Measurements from ENCODE around the gene TMPRSS11E.
"Not testable (repeated sequence)": the region's sequence is repeated elsewhere in the genome, so short reads cannot be mapped to it uniquely, and the experiment has no call there.

The TMPRSS11E gene

GRCh38 chr4:68447201-68447600 is at the start of gene TMPRSS11E:
TSS of gene TMPRSS11E (plus strand) at chr4:68447463. CDS start at chr4:68447513, 50 bp downstream.
- DNase-seq (ENCODE audit: low spot score): no peak
- Mint-ChIP-seq H3K27ac (no peak within 1 kb of the TSS), H3K36me3 (ENCODE audit: low read depth) (peaks cover 3% of the 10 kb centered on the region), H3K27me3 (ENCODE audit: low read depth) (peaks cover 7% of the 10 kb centered on the region), H3K4me1 (ENCODE audit: low read depth) (peaks cover 45% of the 10 kb centered on the region), H3K9me3 (no peaks in the 10 kb centered on the region), H3K4me3 (no peak within 1 kb of the TSS)

GRCh38 chr4:68399306-68399705 is 48.0 kb upstream of the TMPRSS11E start:
- H3K4me1 Mint-ChIP-seq (ENCODE audit: low read depth): no peaks in the 10 kb centered on the region
- H3K4me3 Mint-ChIP-seq: no peak overlapping the region
- no peaks in the 10 kb centered on the region for H3K27me3 Mint-ChIP-seq (ENCODE audit: low read depth)
- DNase-seq (ENCODE audit: low spot score): no peak
- no peak overlapping the region for H3K27ac Mint-ChIP-seq
- H3K9me3 Mint-ChIP-seq: no peaks in the 10 kb centered on the region
- no peaks in the 10 kb centered on the region for H3K36me3 Mint-ChIP-seq (ENCODE audit: low read depth)

- Mint-ChIP-seq H3K27me3 (ENCODE audit: low read depth) (no peaks in the 10 kb centered on the region), H3K9me3 (no peaks in the 10 kb centered on the region), H3K36me3 (ENCODE audit: low read depth) (no peaks in the 10 kb centered on the region), H3K4me1 (ENCODE audit: low read depth) (no peaks in the 10 kb centered on the region), H3K4me3 (no peak overlapping the region), H3K27ac (no peak overlapping the region)
- no peak for DNase-seq (ENCODE audit: low spot score)
Measured at GRCh38 chr4:68401231-68401630, 46.0 kb upstream of the TMPRSS11E start.

- Mint-ChIP-seq H3K4me3 (no peak overlapping the region), H3K4me1 (ENCODE audit: low read depth) (no peaks in the 10 kb centered on the region)
Measured at GRCh38 chr4:68404153-68404552, 43.1 kb upstream of the TMPRSS11E start.

GRCh38 chr4:68405718-68406478 is 41.4 kb upstream of the TMPRSS11E start:
- not testable (repeated sequence) for H3K27me3 Mint-ChIP-seq (ENCODE audit: low read depth); H3K27ac Mint-ChIP-seq; H3K4me1 Mint-ChIP-seq (ENCODE audit: low read depth); H3K4me3 Mint-ChIP-seq; H3K9me3 Mint-ChIP-seq; H3K36me3 Mint-ChIP-seq (ENCODE audit: low read depth); DNase-seq (ENCODE audit: low spot score)

More at GRCh38 chr4:68404153-68404552, 43.1 kb upstream of the TMPRSS11E start:
- DNase-seq (ENCODE audit: low spot score): no peak
- Mint-ChIP-seq H3K27me3 (ENCODE audit: low read depth) (no peaks in the 10 kb centered on the region), H3K36me3 (ENCODE audit: low read depth) (no peaks in the 10 kb centered on the region), H3K9me3 (no peaks in the 10 kb centered on the region), H3K27ac (no peak overlapping the region)

- peaks cover 3% of the 10 kb centered on the region for H3K27me3 Mint-ChIP-seq (ENCODE audit: low read depth)
- H3K27ac Mint-ChIP-seq: no peak overlapping the region
- no peaks in the 10 kb centered on the region for H3K4me1 Mint-ChIP-seq (ENCODE audit: low read depth)
- no peaks in the 10 kb centered on the region for H3K9me3 Mint-ChIP-seq
- H3K4me3 Mint-ChIP-seq: no peak overlapping the region
- no peak for DNase-seq (ENCODE audit: low spot score)
- H3K36me3 Mint-ChIP-seq (ENCODE audit: low read depth): no peaks in the 10 kb centered on the region
Measured at GRCh38 chr4:68406479-68406859, 40.8 kb upstream of the TMPRSS11E start.

GRCh38 chr4:68407015-68407867 is 40.0 kb upstream of the TMPRSS11E start:
- H3K9me3 Mint-ChIP-seq; H3K27ac Mint-ChIP-seq; DNase-seq (ENCODE audit: low spot score); H3K27me3 Mint-ChIP-seq (ENCODE audit: low read depth); H3K4me1 Mint-ChIP-seq (ENCODE audit: low read depth); H3K4me3 Mint-ChIP-seq; H3K36me3 Mint-ChIP-seq (ENCODE audit: low read depth): not testable (repeated sequence)

GRCh38 chr4:68407868-68408190 is 39.4 kb upstream of the TMPRSS11E start:
- Mint-ChIP-seq H3K4me1 (ENCODE audit: low read depth) (peaks cover 2% of the 10 kb centered on the region), H3K27me3 (ENCODE audit: low read depth) (peaks cover 3% of the 10 kb centered on the region), H3K27ac (no peak overlapping the region), H3K36me3 (ENCODE audit: low read depth) (no peaks in the 10 kb centered on the region), H3K9me3 (no peaks in the 10 kb centered on the region), H3K4me3 (no peak overlapping the region)
- no peak for DNase-seq (ENCODE audit: low spot score)

GRCh38 chr4:68410149-68410548 is 37.1 kb upstream of the TMPRSS11E start:
- no peak overlapping the region for H3K27ac Mint-ChIP-seq
- peaks cover 2% of the 10 kb centered on the region for H3K4me1 Mint-ChIP-seq (ENCODE audit: low read depth)
- no peak for DNase-seq (ENCODE audit: low spot score)
- no peak overlapping the region for H3K4me3 Mint-ChIP-seq
- no peaks in the 10 kb centered on the region for H3K36me3 Mint-ChIP-seq (ENCODE audit: low read depth)
- H3K9me3 Mint-ChIP-seq: no peaks in the 10 kb centered on the region
- peaks cover 3% of the 10 kb centered on the region for H3K27me3 Mint-ChIP-seq (ENCODE audit: low read depth)

- no peak for DNase-seq (ENCODE audit: low spot score)
- H3K36me3 Mint-ChIP-seq (ENCODE audit: low read depth): no peaks in the 10 kb centered on the region
- peaks cover 3% of the 10 kb centered on the region for H3K27me3 Mint-ChIP-seq (ENCODE audit: low read depth)
- no peaks in the 10 kb centered on the region for H3K9me3 Mint-ChIP-seq
- H3K4me1 Mint-ChIP-seq (ENCODE audit: low read depth): peaks cover 2% of the 10 kb centered on the region
- H3K27ac Mint-ChIP-seq: no peak overlapping the region
- H3K4me3 Mint-ChIP-seq: no peak overlapping the region
Measured at GRCh38 chr4:68410643-68411042, 36.6 kb upstream of the TMPRSS11E start.

- not testable (repeated sequence) for H3K4me3 Mint-ChIP-seq; H3K9me3 Mint-ChIP-seq; H3K27ac Mint-ChIP-seq; H3K4me1 Mint-ChIP-seq (ENCODE audit: low read depth); H3K36me3 Mint-ChIP-seq (ENCODE audit: low read depth); DNase-seq (ENCODE audit: low spot score); H3K27me3 Mint-ChIP-seq (ENCODE audit: low read depth)
Measured at GRCh38 chr4:68412031-68412430, 35.2 kb upstream of the TMPRSS11E start.

- DNase-seq (ENCODE audit: low spot score): no peak
- H3K27me3 Mint-ChIP-seq (ENCODE audit: low read depth): no peaks in the 10 kb centered on the region
- H3K9me3 Mint-ChIP-seq: no peaks in the 10 kb centered on the region
- peaks cover 2% of the 10 kb centered on the region for H3K4me1 Mint-ChIP-seq (ENCODE audit: low read depth)
- H3K36me3 Mint-ChIP-seq (ENCODE audit: low read depth): no peaks in the 10 kb centered on the region
- H3K27ac Mint-ChIP-seq: no peak overlapping the region
- no peak overlapping the region for H3K4me3 Mint-ChIP-seq
Measured at GRCh38 chr4:68416591-68416990, 30.7 kb upstream of the TMPRSS11E start.

GRCh38 chr4:68426516-68426915 is 20.7 kb upstream of the TMPRSS11E start:
- DNase-seq (ENCODE audit: low spot score): no peak
- Mint-ChIP-seq H3K27me3 (ENCODE audit: low read depth) (peaks cover 2% of the 10 kb centered on the region), H3K9me3 (no peaks in the 10 kb centered on the region), H3K4me3 (no peak overlapping the region), H3K36me3 (ENCODE audit: low read depth) (no peaks in the 10 kb centered on the region), H3K27ac (no peak overlapping the region), H3K4me1 (ENCODE audit: low read depth) (no peaks in the 10 kb centered on the region)

GRCh38 chr4:68430337-68430736 is 16.9 kb upstream of the TMPRSS11E start:
- H3K9me3 Mint-ChIP-seq: no peaks in the 10 kb centered on the region
- DNase-seq (ENCODE audit: low spot score): no peak
- no peaks in the 10 kb centered on the region for H3K27me3 Mint-ChIP-seq (ENCODE audit: low read depth)
- peaks cover 2% of the 10 kb centered on the region for H3K36me3 Mint-ChIP-seq (ENCODE audit: low read depth)
- no peak overlapping the region for H3K27ac Mint-ChIP-seq
- H3K4me3 Mint-ChIP-seq: no peak overlapping the region
- peaks cover 11% of the 10 kb centered on the region for H3K4me1 Mint-ChIP-seq (ENCODE audit: low read depth)
